OCI-LY7 (cell line): Measurements from ENCODE around the gene RELN.

Experiments used
- EZH2phosphoT487 ChIP-seq: fragments of 200-600 bp; sonication (generic); IDR thresholded peaks from 2 replicates; pipeline ENCODE4 v1.6.1; 2018; ENCODE audit warnings: low read depth, borderline replicate concordance, mild to moderate bottlenecking, mixed run types, antibody characterized with exemption, low read length, moderate library complexity, mixed read lengths
- TF ChIP-seq, protein P1 (sequence below): fragments of 200-600 bp; sonication (generic); conservative IDR thresholded peaks from 2 replicates; pipeline ENCODE4 v1.5.1; 2014; ENCODE audit warnings: mild to moderate bottlenecking, antibody characterized with exemption, low read length, moderate library complexity, mixed read lengths

DNA sequence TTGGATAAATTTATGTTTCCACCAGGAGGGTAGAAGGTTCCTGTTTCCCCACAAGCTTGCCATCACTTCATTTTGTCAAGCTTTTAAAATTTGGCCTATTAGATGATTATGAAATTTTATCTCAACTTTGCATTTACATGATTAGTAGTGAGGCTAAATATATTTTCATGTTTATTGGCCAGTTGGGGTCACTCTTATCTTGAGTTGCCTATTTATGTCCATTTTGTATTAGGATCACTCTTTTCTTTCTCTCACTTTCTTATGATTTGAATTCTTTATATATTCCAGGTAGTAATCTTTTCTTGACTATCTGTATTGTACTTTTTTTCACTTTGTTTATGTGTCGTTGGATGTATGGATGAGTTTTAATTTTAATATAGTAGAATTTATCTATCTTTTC, 324.9 kb downstream of the RELN start:
- TF ChIP-seq, protein P1, sequence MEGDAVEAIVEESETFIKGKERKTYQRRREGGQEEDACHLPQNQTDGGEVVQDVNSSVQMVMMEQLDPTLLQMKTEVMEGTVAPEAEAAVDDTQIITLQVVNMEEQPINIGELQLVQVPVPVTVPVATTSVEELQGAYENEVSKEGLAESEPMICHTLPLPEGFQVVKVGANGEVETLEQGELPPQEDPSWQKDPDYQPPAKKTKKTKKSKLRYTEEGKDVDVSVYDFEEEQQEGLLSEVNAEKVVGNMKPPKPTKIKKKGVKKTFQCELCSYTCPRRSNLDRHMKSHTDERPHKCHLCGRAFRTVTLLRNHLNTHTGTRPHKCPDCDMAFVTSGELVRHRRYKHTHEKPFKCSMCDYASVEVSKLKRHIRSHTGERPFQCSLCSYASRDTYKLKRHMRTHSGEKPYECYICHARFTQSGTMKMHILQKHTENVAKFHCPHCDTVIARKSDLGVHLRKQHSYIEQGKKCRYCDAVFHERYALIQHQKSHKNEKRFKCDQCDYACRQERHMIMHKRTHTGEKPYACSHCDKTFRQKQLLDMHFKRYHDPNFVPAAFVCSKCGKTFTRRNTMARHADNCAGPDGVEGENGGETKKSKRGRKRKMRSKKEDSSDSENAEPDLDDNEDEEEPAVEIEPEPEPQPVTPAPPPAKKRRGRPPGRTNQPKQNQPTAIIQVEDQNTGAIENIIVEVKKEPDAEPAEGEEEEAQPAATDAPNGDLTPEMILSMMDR: no peak
- TF ChIP-seq EZH2phosphoT487: no peak
